Lower leg skin (tissue), 4 donors: Measurements from ENCODE around the gene CHTF18. TPM values are rescaled to one million over a fixed set of nuclear protein-coding genes. Genes with fewer than 3 reads are reported as not detected.

Experiments
- DNase-seq, 2 donors: peaks; one replicate each; pipeline ENCODE4 v3.0.0-alpha.2; 2019; ENCODE audit warnings: low spot score in 2 of 2
- H3K4me3 ChIP-seq: fragments of 200-600 bp; sonication (generic); 2 replicates; pipeline ENCODE4 v1.5.1; 2017; ENCODE audit warnings: mild to moderate bottlenecking, low read depth; ENCODE audit not compliant: poor library complexity, severe bottlenecking
- CTCF ChIP-seq, 3 donors: fragments of 450-650 bp; IDR thresholded peaks; one replicate each; pipeline ENCODE4 v1.5.1; 2016; ENCODE audit warnings: antibody characterized with exemption in 3 of 3, mild to moderate bottlenecking in 3 of 3, moderate library complexity in 2 of 3
- POLR2A ChIP-seq, 2 donors: fragments of 450-650 bp; IDR thresholded peaks; one replicate each; pipeline ENCODE4 v1.6.1; 2016 to 2017; ENCODE audit warnings: antibody characterized with exemption in 2 of 2, mild to moderate bottlenecking in 1 of 2, moderate library complexity in 1 of 2
- WGBS, 2 donors: methylation state at CpG; one replicate each; pipeline ENCODE4 v1.1.5; 2018; 5-methylcytosine and 5-hydroxymethylcytosine counted together
- intact Hi-C: fragments of 100-400 bp; cut with DNase I; formaldehyde crosslinking; loops from one replicate; pipeline ENCODE4 v1.15.0; 2023; ENCODE audit warnings: low total_unique reads
- total RNA-seq, 4 donors: library from RNA; depleted of rRNA; stranded (reverse); fragments of >200 nt; gene quantifications; one replicate each; pipeline ENCODE4 v1.1.0, GENCODE V29; 2016

The CHTF18 gene
- total RNA-seq, 4 donors from 2014 or later, result 4.6 to 23.4 (median 12.2) TPM

- H3K4me3 ChIP-seq, result no peak overlapping the region
- WGBS, 2 donors, result 75 to 93% methylated on average over 7 of the region's 19 CpGs
- DNase-seq, result no peak
- intact Hi-C loops, result loop anchor here (5.0 kb wide), 1 partner anchor 69 kb away; no protein-coding TSS in a partner anchor
- TF ChIP-seq CTCF (IDR thresholded peaks at IDR 0.05), result no peak
- TF ChIP-seq POLR2A (IDR thresholded peaks at IDR 0.05), result no peak
Measured at GRCh38 chr16:781346-782010, 6.9 kb upstream of the CHTF18 start.

- no peak for TF ChIP-seq CTCF (IDR thresholded peaks at IDR 0.05)
- TF ChIP-seq POLR2A (IDR thresholded peaks at IDR 0.05), result no peak
- intact Hi-C loops, result loop anchor here (5.0 kb wide), 1 partner anchor 70 kb away; no protein-coding TSS in a partner anchor
- no peak for DNase-seq
- 32 to 36% methylated on average over 5 to 6 of the region's 6 CpGs for WGBS, 2 donors
- H3K4me3 ChIP-seq, result no peak overlapping the region
Measured at GRCh38 chr16:782258-782657, 6.2 kb upstream of the CHTF18 start.

- no peak for TF ChIP-seq POLR2A (IDR thresholded peaks at IDR 0.05)
- no peak for TF ChIP-seq CTCF (IDR thresholded peaks at IDR 0.05)
- H3K4me3 ChIP-seq, result no peak overlapping the region
- intact Hi-C loops, result loop anchor here (5.0 kb wide), 1 partner anchor 71 kb away; no protein-coding TSS in a partner anchor
- 33 to 43% methylated on average over 16 to 30 of the region's 36 CpGs for WGBS, 2 donors
- DNase-seq, result no peak
Measured at GRCh38 chr16:782766-783403, 5.5 kb upstream of the CHTF18 start.

- intact Hi-C loops, result loop anchor here (5.0 kb wide), 1 partner anchor 71 kb away; no protein-coding TSS in a partner anchor
- no peak for DNase-seq
- 11 to 49% methylated on average over 8 to 17 of the region's 17 CpGs for WGBS, 2 donors
- TF ChIP-seq POLR2A (IDR thresholded peaks at IDR 0.05) (no peak), CTCF (IDR thresholded peaks at IDR 0.05) (no peak)
- no peak overlapping the region for H3K4me3 ChIP-seq
Measured at GRCh38 chr16:783404-784161, 4.8 kb upstream of the CHTF18 start.

GRCh38 chr16:784431-784830, 4.0 kb upstream of the CHTF18 start:
- 85 to 86% methylated on average over 14 to 15 of the region's 19 CpGs for WGBS, 2 donors
- H3K4me3 ChIP-seq, result no peak overlapping the region
- TF ChIP-seq POLR2A (IDR thresholded peaks at IDR 0.05) (no peak), CTCF (IDR thresholded peaks at IDR 0.05) (no peak)
- no peak for DNase-seq
- intact Hi-C loops, result loop anchor here (5.0 kb wide), 1 partner anchor 72 kb away; no protein-coding TSS in a partner anchor
